ENCODE measurements around the gene YPEL4.

The YPEL4 gene

DNA sequence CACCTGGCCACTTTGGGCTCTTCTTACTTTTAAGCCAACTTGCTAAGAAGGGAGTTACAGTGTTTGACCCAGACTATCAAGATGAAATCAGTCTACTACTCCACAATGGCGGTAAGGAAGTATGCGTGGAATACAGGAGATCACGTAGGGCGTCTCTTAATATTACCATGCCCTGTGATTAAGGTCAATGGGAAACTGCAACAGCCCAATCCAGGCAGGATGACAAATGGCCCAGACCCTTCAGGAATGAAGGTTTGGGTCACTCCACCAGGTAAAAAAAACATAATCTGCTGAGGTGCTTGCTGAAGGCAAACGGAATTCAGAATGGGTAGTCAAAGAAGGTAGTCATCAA, 1.0 kb upstream of the YPEL4 start:
- DNase-seq (ENCODE audit: low read depth in 2 of 2) = no peak

DNA sequence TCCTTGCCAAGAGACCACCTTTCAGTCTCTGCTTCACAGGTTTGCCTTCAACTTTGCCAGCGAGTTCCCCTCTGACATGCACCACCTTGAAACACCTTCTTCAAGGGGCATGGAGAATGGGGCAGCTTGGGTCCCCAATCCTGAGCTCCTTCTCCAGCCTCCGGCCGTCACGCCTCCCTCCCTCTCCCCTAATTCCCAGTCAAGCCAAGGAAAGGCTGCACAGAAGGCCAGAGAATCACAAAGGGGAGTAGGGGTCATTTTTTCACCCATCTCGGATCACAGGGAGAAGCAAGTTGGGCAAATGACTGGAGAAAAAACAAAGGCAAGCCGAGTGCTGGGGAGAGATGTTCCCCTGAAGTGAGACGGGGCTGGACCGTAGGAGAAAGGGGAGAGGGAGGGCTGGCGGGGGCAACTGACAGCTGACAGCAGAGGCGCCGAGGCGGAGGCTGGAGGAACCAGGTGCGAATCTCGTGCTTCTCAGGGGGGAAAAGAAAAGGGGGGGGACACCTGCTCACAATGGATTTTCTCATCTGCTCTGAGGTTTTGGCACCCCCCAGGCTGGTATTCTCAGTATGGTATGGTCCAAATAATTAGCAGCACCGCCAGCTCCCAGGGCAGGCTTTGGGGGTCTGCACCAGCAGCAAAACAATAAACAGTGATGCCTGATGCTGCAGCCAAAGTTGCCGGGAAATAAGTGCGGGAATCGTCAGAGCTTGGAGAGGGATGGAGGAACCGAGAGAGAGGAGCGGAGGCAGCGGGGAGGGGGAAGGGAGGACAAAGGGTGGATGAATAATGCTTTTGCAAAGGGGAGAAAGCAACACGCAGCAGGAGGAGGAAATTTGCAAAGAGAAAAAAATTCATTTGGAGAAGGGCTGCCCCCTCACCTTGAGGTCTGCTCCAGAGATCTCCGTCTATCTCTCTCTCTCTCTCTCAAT, 644 bp downstream of the YPEL4 start:
- DNase-seq (ENCODE audit: low read depth in 2 of 2) = no peak

DNA sequence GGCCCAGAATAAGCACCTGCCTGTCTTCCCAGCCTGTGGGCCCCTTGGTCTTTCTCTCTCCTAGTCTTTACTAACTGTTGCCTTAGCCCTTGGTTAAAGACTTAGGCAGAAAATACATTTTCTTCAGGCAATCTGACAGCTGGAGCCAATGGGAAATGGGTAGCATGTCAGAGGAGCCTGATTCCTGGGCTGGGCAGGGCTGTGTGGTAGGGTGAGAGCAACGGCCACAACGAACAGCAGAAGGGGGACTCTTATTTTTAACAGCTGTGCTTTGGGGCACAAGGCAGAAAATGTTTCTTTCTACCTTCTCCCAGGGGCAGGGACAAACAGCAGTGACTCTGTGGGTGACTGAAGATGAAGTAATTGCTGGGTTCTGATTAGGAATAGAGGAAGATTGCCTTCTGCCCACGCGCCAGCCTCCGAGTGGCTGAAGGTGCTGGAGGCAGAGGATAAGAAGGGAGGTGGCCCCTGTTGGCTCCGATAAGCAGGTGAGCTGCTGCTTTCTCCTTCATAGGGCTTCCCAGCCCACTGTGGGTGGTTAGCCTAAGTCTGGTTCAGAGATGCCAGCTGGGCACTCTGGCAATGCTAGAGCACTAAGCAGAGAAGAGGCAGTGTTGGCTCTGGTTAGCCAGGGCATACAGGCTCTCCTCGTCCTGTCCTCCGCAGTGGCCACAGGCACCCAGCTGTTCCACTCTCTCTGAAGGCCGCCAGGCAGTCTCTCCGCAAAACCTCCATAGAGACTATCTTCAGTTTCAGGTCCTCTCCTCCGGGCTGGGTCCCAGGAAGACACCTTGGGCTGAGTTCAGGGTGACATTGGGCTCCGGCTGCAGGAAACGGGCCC, 1.5 kb downstream of the YPEL4 start:
- DNase-seq (ENCODE audit: low read depth in 2 of 2) = no peak

- DNase-seq (ENCODE audit: low read depth in 2 of 2) = no peak
Measured at GRCh38 chr11:57647372-57647771, 2.3 kb downstream of the YPEL4 start.

DNA sequence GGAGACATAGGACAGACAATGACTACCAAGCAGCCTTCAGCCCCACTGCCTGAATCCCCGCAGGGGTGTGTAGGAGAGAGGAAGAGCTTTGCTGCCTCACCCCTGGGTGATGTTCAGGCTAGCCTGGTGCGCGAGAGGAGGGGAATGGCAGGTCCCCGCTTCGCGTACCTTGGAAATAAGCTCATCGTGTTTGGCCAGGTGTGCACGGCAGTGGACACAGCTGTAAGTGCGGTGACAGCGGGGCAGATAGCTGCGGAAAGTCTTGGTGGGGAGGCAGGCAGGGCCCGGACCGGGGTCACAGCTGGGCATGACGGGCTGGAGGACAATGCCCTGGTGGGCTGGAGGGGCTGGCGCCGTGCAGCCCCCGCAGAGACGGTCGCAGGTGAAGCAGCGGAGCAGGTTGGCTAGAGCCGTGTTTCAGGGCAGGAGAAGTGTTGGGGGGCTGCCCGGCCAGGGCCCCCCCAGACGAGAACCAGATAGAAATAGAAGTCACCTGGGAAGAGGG, 2.9 kb downstream of the YPEL4 start:
- DNase-seq (ENCODE audit: low read depth in 2 of 2) = no peak

DNA sequence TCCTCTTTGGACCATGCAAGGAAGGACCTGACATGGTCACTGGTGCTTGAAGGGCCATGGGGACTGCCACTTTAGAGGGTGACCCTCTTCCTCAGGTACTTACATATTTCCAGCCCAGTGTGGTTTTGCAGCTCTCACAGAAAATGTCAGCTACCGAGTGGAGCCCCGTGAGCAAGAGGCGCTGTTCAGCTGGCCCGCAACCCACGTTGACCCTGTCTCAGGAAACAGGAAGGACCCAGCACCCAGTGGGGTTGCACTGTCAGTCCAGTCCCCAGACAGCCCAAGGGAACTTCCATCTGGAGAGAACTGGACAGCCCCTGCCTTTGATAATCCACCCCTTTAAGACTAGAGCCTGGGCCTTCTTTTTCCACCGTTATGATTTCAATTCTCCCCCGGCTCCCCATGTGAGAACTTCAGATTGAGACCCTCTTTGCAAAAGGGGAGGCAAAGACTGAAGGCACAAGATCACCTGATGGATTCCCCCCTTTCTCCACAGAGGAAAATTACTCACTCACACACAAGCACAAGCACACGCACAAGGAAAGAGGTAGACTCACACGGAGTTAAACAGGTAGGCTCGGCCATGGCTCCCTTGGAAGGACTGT, 3.4 kb downstream of the YPEL4 start:
- no peak for DNase-seq (ENCODE audit: low read depth in 2 of 2)

GRCh38 chr11:57645689-57646085, 4.0 kb downstream of the YPEL4 start:
- no peak for DNase-seq (ENCODE audit: low read depth in 2 of 2)

- DNase-seq (ENCODE audit: low read depth in 2 of 2) = peak; percentile 64 to 77
Measured at GRCh38 chr11:57644748-57645688, 4.7 kb downstream of the YPEL4 start.

DNA sequence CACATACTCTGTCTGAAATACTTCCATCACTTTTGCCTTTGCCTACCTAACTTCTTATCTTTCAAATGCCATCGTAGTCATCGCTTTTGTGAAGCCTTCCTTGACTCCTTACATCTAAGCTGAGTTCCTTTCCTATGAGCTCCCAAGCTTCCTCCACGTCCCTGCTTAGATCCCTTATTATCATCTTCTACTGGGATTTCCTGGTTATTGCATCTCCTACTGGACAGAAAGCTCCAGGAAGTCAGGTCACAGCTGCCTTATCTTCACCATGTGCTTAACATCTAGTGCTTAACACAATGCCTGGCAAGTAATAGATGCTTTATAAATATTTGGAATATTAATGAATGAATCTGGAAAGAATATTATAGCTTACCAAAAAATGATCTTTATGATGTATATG, 5.9 kb downstream of the YPEL4 start:
- DNase-seq (ENCODE audit: low read depth in 2 of 2) = no peak

DNA sequence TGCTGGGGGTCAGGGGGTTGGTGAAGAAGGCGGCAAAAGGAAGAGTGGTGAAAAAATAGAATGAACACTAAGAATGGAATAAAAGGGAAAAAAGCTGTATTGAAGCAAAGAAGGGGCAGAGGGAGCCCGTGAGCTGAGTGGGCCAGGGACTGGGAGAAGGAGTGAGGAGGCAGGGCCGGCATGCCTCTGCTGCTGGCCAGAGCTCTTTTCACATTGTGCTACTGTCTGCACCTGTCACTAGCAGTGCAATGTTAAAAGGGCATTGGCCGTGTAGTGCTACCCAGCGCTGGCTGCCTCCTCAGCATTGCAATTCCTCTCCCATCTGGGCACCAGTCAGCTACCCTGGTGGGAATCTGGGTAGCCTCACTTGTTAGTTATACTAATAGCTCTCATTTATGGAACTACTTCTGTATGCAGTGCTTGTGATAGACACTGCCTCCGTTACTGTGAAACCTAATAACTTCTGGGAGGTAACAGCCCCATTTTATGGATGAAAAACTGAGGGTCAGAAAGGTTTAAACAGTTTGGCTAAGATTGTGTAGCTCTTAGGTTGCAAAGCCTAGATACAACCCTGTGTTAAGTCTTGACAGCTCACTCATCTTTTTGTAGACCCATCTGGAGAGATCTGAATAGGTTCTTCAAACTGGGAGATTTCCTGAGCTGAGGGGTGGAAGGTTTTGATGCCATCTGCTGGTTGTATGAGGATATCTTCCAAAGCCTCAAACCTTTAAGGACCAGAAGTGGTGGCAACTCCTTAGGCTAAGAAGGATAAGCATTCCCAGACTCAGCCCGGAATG, 8.5 kb downstream of the YPEL4 start:
- DNase-seq (ENCODE audit: low read depth in 2 of 2) = no peak

DNA sequence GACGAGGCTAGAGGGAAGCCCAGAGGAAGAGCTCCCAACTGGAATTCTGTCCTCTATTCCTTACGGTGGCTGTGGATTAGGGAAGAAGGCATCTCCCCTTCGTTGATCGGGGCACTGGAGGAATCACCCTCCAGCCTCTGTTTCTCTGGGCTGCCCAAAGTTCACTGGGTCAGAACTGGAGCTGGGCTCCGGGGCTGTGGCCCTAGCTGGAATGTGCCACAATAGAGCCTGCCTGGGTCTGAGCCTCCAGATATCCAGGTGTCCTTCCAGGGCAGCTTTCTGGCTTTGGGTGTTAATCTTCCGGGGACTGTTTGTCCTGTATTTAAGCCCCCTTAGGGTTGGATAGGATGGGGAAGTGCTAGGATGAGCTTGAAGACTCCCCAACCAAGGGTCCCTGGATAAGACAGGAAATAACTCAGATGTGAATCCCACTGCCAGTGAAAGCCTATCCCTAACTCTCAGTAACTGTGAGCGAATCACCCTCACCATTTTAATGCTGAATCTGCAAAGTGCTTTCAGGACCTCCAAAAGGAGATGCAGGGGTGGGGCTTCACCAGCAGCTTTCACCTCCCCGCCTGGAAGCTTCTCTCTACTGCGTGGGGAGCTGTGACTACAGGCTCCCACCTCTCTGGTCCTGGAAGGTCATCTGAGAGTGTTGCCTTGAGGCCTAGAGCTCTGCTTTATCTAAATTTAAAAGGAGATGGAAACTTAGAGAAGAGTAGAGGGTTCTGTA, 9.5 kb downstream of the YPEL4 start:
- DNase-seq (ENCODE audit: low read depth in 2 of 2) = no peak

- no peak for DNase-seq (ENCODE audit: low read depth in 2 of 2)
Measured at GRCh38 chr11:57639321-57640067, 10.2 kb downstream of the YPEL4 start.

GRCh38 chr11:57638811-57639320, 10.8 kb downstream of the YPEL4 start:
- no peak for DNase-seq (ENCODE audit: low read depth in 2 of 2)

DNA sequence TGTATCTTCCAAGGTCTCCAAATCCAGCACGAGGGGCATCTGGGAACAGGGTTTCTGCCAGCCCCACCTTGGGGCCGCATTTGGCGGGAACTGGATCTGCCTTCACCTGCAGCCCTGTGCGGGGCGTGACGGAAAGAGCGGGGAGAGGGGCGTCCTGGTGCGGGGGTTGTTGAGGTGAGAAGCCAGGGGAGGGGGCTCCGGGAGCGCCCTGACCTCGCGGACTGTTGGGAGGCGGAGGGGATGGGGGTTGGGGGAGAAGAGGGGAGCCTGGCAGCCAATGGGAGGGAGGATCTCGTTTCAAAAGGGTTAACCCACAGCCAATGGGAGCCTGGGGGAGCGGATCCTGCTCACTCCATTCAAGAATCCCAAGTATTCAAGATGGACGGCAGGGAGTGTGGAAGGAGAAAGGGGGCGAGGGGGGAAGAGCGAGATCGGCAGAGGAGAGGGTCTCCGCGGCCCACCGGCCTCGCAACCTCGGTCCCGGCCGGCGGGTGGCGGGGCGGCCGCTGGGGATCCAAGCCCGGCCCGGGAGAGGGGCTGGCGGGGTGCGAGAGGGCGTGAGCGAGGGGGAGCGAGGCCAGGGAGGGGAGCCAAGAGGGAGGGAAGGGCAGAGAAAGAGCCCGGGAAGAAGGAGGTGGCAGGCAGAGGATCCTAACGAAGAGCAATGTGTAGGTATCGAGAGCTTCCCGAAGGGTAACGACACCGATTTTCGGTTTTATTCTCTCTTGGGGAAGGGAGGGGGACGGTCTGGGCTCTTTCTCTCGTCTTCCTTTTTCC, 11.5 kb downstream of the YPEL4 start:
- DNase-seq (ENCODE audit: low read depth in 2 of 2) = no peak

- no peak for DNase-seq (ENCODE audit: low read depth in 2 of 2)
Measured at GRCh38 chr11:57637626-57638004, 12.1 kb downstream of the YPEL4 start.

DNA sequence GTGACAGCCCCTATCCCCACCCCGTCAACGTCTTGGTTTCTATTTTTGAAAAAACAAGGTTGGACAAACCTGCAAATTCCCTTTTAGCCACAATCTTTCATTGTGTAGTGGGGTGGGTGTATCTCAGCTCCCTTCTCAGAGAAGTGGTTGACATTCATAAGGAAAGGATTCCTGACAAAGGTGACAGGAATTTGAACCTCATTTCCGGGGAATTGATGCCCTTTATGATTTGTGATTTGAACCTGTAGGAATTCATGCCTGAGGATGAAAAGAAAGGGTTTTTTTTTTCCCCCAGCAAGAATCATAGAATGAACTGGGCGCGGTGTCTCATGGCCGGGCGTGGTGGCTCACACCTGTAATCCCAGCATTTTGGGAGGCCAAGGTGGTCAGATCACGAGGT, 14.5 kb downstream of the YPEL4 start:
- DNase-seq (ENCODE audit: low read depth in 2 of 2) = no peak

DNA sequence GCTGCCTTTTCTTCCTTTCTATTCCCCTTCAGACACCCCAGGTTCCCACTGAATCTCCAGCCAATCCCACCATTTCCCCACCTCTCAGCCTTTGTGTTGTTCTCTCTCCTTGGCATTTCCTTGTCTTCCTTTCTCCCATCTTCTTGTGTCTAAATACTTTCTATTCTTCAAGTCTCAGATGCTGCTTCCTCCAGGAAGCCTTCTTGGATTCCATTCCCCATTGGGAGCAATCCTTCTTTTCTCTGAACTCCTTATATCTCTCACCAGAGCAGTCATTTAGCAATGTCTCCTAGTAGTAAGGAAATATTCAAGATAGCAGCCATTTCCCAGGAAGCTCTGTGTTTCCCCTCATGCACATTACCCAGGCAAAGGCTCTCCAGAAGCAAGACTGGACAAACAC, 15.4 kb downstream of the YPEL4 start:
- DNase-seq (ENCODE audit: low read depth in 2 of 2) = no peak

Measured in stimulated activated CD8-positive, alpha-beta memory T cell treated with anti-CD3 and anti-CD28 coated beads, Interleukin-7, amount 100 ng/mL, for 1 hour (primary cell).